ENCODE measurements around the gene SLC43A3. TPM values are rescaled to one million over a fixed set of nuclear protein-coding genes. Genes with fewer than 3 reads are reported as not detected.

SLC43A3 gene
- total and polyA plus RNA-seq, 2 donors (not counting 3 experiments of a cell fraction or from before 2014, with no cell fraction given): 68.9 to 104 TPM

DNA sequence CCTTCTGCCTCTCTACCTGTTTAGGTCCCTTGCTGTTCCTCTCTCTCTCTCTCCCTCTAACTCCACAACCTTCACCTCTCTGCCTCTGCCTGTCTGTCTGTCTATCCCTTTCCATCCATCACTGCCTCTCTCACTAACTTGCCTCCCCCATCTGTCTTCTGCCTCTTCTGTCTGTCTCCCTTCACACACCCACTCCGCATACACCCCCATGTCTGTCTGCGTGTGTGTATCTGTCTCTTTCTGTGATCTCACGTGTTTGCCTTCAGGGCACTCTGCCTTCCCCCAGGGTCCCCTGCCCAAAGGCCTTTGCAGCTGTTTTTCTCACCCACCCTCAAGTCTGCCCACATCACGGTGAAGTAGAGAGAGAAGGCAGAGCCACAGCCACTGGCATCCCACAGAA is 41.4 kb upstream of the SLC43A3 start:
- CTCF ChIA-PET: interaction anchor here (1.6 to 2.1 kb wide), 2 partner anchors 8 to 11 kb away, joined by 5 to 8 read pairs; partner anchors contain the start of gene RTN4RL2
- dilution Hi-C loops (cut with MboI; ENCODE audit: extremely low pct_ligation_motif_present, low sequenced_read_pairs): no loop called here
- Histone ChIP-seq H3K9me3 (replicated peaks; ENCODE audit: control insufficient read depth, insufficient read depth, low read length) (no peaks in the 10 kb centered on the region), H3K36me3 (ENCODE audit: control insufficient read depth in 2 of 2, extremely low read depth in 1 of 2, insufficient read depth in 2 of 2, low read length in 2 of 2) (no peaks in the 10 kb centered on the region), H3K9me1 (replicated peaks; ENCODE audit: control insufficient read depth, extremely low read depth, insufficient read depth, low read length) (no peaks in the 10 kb centered on the region), H3K27me3 (ENCODE audit: control insufficient read depth in 2 of 2, insufficient read depth in 2 of 2, low read length in 2 of 2) (peaks cover 0 to 3% of the 10 kb centered on the region in 2 experiments), H2AFZ (ENCODE audit: low read depth, low read length) (no peak overlapping the region), H3K4me3 (replicated peaks in 1 of 3; ENCODE audit: insufficient read depth in 1 of 3, low read depth in 1 of 3, low read length in 3 of 3) (no peak overlapping the region), H3K4me2 (ENCODE audit: insufficient read depth, low read length) (no peak overlapping the region), H3K9ac (replicated peaks; ENCODE audit: extremely low read depth, insufficient read depth, low read length) (no peak overlapping the region), H3K79me2 (ENCODE audit: control insufficient read depth, insufficient read depth, low read length) (no peaks in the 10 kb centered on the region), H3K27ac (ENCODE audit: insufficient read depth, low read depth, low read length) (no peak overlapping the region), H3K4me1 (ENCODE audit: control insufficient read depth, extremely low read depth, insufficient read depth, low read length) (no peaks in the 10 kb centered on the region), H4K20me1 (replicated peaks; ENCODE audit: control insufficient read depth, extremely low read depth, insufficient read depth, low read length) (no peaks in the 10 kb centered on the region)
- FAIRE-seq (no peak), DNase-seq (ENCODE audit: low read depth, low spot score) (no peak)
- intact Hi-C loops (cut with micrococcal nuclease): no loop called here
- POLR2A ChIA-PET: no interaction called here
- TF ChIP-seq FOS (IDR thresholded peaks at IDR 0.05; ENCODE audit: borderline replicate concordance, insufficient read depth, low read length) (no peak), JUN (IDR thresholded peaks at IDR 0.05; ENCODE audit: borderline replicate concordance, insufficient read depth, insufficient read length, low read depth) (no peak), MYC (IDR thresholded peaks at IDR 0.05; ENCODE audit: low read depth, low read length) (no peak), EZH2 (IDR thresholded peaks at IDR 0.05; ENCODE audit: borderline replicate concordance, low read depth, low read length, severe bottlenecking) (no peak), POLR2A (IDR thresholded peaks at IDR 0.05; ENCODE audit: low read depth, low read length) (no peak), POLR2AphosphoS5 (IDR thresholded peaks at IDR 0.05; ENCODE audit: insufficient read depth, low read depth, low read length) (no peak), GATA2 (IDR thresholded peaks at IDR 0.05; ENCODE audit: insufficient read depth, insufficient read length, low read depth, low read length) (no peak)
- TF ChIP-seq, protein P1, sequence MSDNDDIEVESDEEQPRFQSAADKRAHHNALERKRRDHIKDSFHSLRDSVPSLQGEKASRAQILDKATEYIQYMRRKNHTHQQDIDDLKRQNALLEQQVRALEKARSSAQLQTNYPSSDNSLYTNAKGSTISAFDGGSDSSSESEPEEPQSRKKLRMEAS (IDR thresholded peaks at IDR 0.05; ENCODE audit: insufficient read depth, insufficient read length): no peak
- TF ChIP-seq, protein P2, sequence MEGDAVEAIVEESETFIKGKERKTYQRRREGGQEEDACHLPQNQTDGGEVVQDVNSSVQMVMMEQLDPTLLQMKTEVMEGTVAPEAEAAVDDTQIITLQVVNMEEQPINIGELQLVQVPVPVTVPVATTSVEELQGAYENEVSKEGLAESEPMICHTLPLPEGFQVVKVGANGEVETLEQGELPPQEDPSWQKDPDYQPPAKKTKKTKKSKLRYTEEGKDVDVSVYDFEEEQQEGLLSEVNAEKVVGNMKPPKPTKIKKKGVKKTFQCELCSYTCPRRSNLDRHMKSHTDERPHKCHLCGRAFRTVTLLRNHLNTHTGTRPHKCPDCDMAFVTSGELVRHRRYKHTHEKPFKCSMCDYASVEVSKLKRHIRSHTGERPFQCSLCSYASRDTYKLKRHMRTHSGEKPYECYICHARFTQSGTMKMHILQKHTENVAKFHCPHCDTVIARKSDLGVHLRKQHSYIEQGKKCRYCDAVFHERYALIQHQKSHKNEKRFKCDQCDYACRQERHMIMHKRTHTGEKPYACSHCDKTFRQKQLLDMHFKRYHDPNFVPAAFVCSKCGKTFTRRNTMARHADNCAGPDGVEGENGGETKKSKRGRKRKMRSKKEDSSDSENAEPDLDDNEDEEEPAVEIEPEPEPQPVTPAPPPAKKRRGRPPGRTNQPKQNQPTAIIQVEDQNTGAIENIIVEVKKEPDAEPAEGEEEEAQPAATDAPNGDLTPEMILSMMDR (IDR thresholded peaks at IDR 0.05; ENCODE audit: extremely low read depth in 1 of 2, insufficient read depth in 1 of 2, low read depth in 1 of 2, low read length in 2 of 2): no peak
- no TSS peak for BruUV-seq (replicated peaks)
